ENCODE measurements around the gene CLRN2. TPM values are rescaled to one million over a fixed set of nuclear protein-coding genes. Genes with fewer than 3 reads are reported as not detected.
A peak's percentile ranks its signal among the peaks of the same experiment; 100 is the strongest.

The CLRN2 gene
- not detected in 2 replicates for total RNA-seq
- not detected in 2 replicates for polyA plus RNA-seq
- polyA plus RNA-seq (2012), result not detected in 2 replicates
- polyA minus RNA-seq (ENCODE audit: low replicate concordance), result not detected in 2 replicates

GRCh38 chr4:17514865-17515264, at the start of gene CLRN2:
Gene CLRN2, plus strand, starts transcription at chr4:17515165. Its CDS starts 102 bp downstream, at chr4:17515267.
- Histone ChIP-seq H2AFZ (ENCODE audit: low read length) (no peak within 1 kb of the TSS), H3K27ac (ENCODE audit: insufficient read depth, low read length) (no peak within 1 kb of the TSS), H4K20me1 (ENCODE audit: control insufficient read depth, extremely low read depth, insufficient read depth, low read length) (no peaks in the 10 kb centered on the region), H3K4me3 (replicated peaks in 1 of 4; ENCODE audit: control extremely low read depth in 1 of 4, insufficient read depth in 1 of 4, low read depth in 3 of 4, low read length in 4 of 4) (no peak within 1 kb of the TSS), H3K9me3 (ENCODE audit: control insufficient read depth, insufficient read depth, low read depth, low read length) (no peaks in the 10 kb centered on the region), H3K79me2 (ENCODE audit: control insufficient read depth, insufficient read depth, low read length) (peaks cover 14% of the 10 kb centered on the region), H3K36me3 (ENCODE audit: control insufficient read depth, insufficient read depth, low read length) (no peaks in the 10 kb centered on the region), H3K4me2 (ENCODE audit: extremely low read depth, insufficient read depth, low read length) (no peak within 1 kb of the TSS), H3K9ac (ENCODE audit: insufficient read depth, low read length) (no peak within 1 kb of the TSS), H3K4me1 (ENCODE audit: control insufficient read depth, extremely low read depth, insufficient read depth, low read length) (peaks cover 2% of the 10 kb centered on the region), H3K27me3 (ENCODE audit: control insufficient read depth, insufficient read depth, low read length) (peaks cover 8% of the 10 kb centered on the region)
- no peak for DNase-seq (ENCODE audit: low read depth in 2 of 2)
- TF ChIP-seq EZH2 (IDR thresholded peaks at IDR 0.05; ENCODE audit: low read length, missing control alignments) (no peak), CTCF (conservative IDR thresholded peaks at IDR 0.05 in 1 of 2, IDR thresholded peaks at IDR 0.05 in 1 of 2; ENCODE audit: low read depth in 1 of 2, low read length in 2 of 2) (no peak)

GRCh38 chr4:17468619-17469221, 46.2 kb upstream of the CLRN2 start:
- H3K27me3 ChIP-seq (ENCODE audit: control insufficient read depth, insufficient read depth, low read length), result no peaks in the 10 kb centered on the region
- H4K20me1 ChIP-seq (ENCODE audit: control insufficient read depth, extremely low read depth, insufficient read depth, low read length), result no peaks in the 10 kb centered on the region
- no peaks in the 10 kb centered on the region for H3K79me2 ChIP-seq (ENCODE audit: control insufficient read depth, insufficient read depth, low read length)
- TF ChIP-seq CTCF (conservative IDR thresholded peaks at IDR 0.05 in 1 of 2, IDR thresholded peaks at IDR 0.05 in 1 of 2; ENCODE audit: low read depth in 1 of 2, low read length in 2 of 2), result peak; percentile 40 to 62
- TF ChIP-seq EZH2 (IDR thresholded peaks at IDR 0.05; ENCODE audit: low read length, missing control alignments), result no peak
- H3K27ac ChIP-seq (ENCODE audit: insufficient read depth, low read length), result no peak overlapping the region
- no peaks in the 10 kb centered on the region for H3K4me1 ChIP-seq (ENCODE audit: control insufficient read depth, extremely low read depth, insufficient read depth, low read length)
- H2AFZ ChIP-seq (ENCODE audit: low read length), result no peak overlapping the region
- no peaks in the 10 kb centered on the region for H3K9me3 ChIP-seq (ENCODE audit: control insufficient read depth, insufficient read depth, low read depth, low read length)
- no peak overlapping the region for H3K9ac ChIP-seq (ENCODE audit: insufficient read depth, low read length)
- H3K4me3 ChIP-seq (replicated peaks in 1 of 4; ENCODE audit: control extremely low read depth in 1 of 4, insufficient read depth in 1 of 4, low read depth in 3 of 4, low read length in 4 of 4), result no peak overlapping the region
- no peaks in the 10 kb centered on the region for H3K36me3 ChIP-seq (ENCODE audit: control insufficient read depth, insufficient read depth, low read length)
- peak; percentile 43 to 66 for DNase-seq (ENCODE audit: low read depth in 2 of 2)
- H3K4me2 ChIP-seq (ENCODE audit: extremely low read depth, insufficient read depth, low read length), result no peak overlapping the region

GRCh38 chr4:17469931-17470674, 44.9 kb upstream of the CLRN2 start:
- no peaks in the 10 kb centered on the region for H3K79me2 ChIP-seq (ENCODE audit: control insufficient read depth, insufficient read depth, low read length)
- no peak overlapping the region for H2AFZ ChIP-seq (ENCODE audit: low read length)
- no peaks in the 10 kb centered on the region for H4K20me1 ChIP-seq (ENCODE audit: control insufficient read depth, extremely low read depth, insufficient read depth, low read length)
- H3K9me3 ChIP-seq (ENCODE audit: control insufficient read depth, insufficient read depth, low read depth, low read length), result no peaks in the 10 kb centered on the region
- no peak for TF ChIP-seq EZH2 (IDR thresholded peaks at IDR 0.05; ENCODE audit: low read length, missing control alignments)
- TF ChIP-seq CTCF (conservative IDR thresholded peaks at IDR 0.05 in 1 of 2, IDR thresholded peaks at IDR 0.05 in 1 of 2; ENCODE audit: low read depth in 1 of 2, low read length in 2 of 2), result no peak
- no peak overlapping the region for H3K4me3 ChIP-seq (replicated peaks in 1 of 4; ENCODE audit: control extremely low read depth in 1 of 4, insufficient read depth in 1 of 4, low read depth in 3 of 4, low read length in 4 of 4)
- DNase-seq (ENCODE audit: low read depth in 2 of 2), result peak; percentile 26 to 47
- no peaks in the 10 kb centered on the region for H3K4me1 ChIP-seq (ENCODE audit: control insufficient read depth, extremely low read depth, insufficient read depth, low read length)
- no peak overlapping the region for H3K27ac ChIP-seq (ENCODE audit: insufficient read depth, low read length)
- no peak overlapping the region for H3K9ac ChIP-seq (ENCODE audit: insufficient read depth, low read length)
- no peak overlapping the region for H3K4me2 ChIP-seq (ENCODE audit: extremely low read depth, insufficient read depth, low read length)
- H3K36me3 ChIP-seq (ENCODE audit: control insufficient read depth, insufficient read depth, low read length), result no peaks in the 10 kb centered on the region
- no peaks in the 10 kb centered on the region for H3K27me3 ChIP-seq (ENCODE audit: control insufficient read depth, insufficient read depth, low read length)
